HuH-7 (cell line): Measurements from ENCODE around the gene TTLL5.

Experiments used
- DNase-seq: peaks from one replicate; pipeline ENCODE4 v3.0.0; 2011; ENCODE audit warnings: low spot score

The TTLL5 gene

GRCh38 chr14:75794615-75795038, 133.6 kb downstream of the TTLL5 start:
- DNase-seq, result peak; percentile 4

GRCh38 chr14:75800792-75801191, 139.7 kb downstream of the TTLL5 start:
- DNase-seq, result no peak

- DNase-seq, result no peak
These were observed 141.4 kb downstream of the TTLL5 start for GRCh38 chr14:75802486-75802885.

DNA sequence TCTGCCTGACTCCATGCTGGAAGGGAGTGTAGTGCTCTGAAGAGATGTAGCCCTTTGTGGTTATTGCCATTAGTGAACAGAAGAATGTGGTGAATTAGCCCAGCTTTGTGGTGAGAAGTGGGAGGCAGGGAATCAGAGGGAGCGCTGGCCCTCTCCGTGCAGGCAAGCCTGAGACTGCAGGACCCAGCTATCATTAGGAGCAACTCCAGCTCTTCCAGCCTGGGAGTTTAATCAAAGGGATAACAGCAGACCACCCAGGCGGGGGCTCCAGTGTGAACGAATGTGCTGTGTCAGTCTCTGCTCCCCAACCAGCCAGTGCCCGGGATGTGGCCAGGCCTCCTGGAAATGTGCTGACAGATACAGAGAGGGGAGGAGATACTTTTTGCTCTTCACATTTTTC, 142.7 kb downstream of the TTLL5 start:
- DNase-seq, result no peak

DNA sequence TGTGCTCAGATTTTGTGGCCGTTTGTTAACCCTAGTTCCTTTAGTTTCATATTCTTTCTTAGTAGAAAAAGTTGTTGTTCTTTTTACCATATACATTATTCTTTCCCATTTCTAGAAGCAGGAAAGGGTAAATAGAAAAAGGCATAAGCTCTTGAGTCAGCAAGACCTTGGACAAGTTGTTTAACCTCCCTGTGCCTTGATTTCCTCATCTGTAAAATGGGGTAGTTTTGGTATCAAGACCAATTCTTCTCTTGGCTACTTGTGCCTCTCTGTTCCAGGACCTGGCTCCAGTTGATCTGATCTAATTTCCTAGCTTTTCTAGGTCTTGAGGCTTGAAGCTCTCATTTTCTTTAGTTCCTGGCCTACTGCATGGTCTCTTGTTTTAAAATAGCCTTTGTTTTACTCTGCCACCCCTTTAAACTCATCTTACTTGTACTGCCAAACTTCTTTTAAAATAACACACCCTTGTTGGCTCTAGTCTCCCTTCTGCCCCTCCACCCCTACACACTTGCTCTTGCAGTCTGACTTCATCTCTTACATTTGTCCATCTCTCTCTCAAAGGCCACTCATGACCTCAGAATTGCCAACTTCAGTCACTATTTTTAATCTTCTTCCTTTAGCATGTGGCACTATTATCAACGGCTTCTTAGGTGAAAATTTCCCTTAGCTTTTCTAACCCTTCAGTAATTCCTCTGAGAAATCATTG, 143.7 kb downstream of the TTLL5 start:
- DNase-seq, result no peak

DNA sequence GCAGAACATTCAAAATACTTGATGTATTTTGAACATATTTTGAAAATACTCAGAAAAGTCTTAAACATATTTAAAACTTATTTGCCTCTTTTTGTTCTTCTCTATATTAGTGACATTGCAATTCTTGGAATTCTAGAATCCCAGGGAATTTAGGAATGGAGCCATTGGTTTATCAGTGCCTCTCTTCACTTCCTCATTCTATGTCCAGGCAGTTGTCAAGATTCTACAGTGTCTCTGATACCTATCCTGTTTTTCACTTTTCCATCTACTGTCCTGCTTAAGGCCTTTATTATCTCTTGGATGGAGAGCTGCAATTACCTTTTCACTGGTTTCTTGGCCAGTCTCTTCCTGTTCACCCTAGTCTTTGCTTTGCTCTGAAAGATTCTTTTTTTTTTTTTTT, 144.6 kb downstream of the TTLL5 start:
- DNase-seq, result no peak

DNA sequence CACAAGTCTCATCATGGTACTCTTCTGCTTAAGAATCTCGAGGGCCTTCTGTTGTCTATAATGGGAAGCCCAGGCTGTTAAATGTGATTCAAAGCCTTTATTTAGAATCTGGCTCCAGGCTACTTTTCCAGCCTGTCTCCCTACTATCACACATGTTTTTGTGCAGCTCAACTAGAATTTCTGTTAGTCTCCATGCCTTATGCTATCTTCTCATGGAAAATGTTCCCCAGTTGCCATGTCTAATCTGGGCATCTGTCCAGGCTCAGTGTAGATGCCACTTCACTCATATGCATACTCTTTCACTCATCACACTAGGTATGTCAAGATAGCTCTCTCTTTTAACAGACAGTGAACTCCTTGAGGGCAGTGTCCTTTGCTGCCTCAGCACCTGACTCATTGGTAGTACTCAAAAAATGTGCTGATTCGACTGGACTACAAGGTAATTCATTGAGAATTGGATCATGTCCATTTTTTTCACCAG, 145.3 kb downstream of the TTLL5 start:
- DNase-seq, result no peak

GRCh38 chr14:75807667-75808360, 146.8 kb downstream of the TTLL5 start:
- no peak for DNase-seq

GRCh38 chr14:75811136-75811829, 150.2 kb downstream of the TTLL5 start:
- DNase-seq, result no peak

DNA sequence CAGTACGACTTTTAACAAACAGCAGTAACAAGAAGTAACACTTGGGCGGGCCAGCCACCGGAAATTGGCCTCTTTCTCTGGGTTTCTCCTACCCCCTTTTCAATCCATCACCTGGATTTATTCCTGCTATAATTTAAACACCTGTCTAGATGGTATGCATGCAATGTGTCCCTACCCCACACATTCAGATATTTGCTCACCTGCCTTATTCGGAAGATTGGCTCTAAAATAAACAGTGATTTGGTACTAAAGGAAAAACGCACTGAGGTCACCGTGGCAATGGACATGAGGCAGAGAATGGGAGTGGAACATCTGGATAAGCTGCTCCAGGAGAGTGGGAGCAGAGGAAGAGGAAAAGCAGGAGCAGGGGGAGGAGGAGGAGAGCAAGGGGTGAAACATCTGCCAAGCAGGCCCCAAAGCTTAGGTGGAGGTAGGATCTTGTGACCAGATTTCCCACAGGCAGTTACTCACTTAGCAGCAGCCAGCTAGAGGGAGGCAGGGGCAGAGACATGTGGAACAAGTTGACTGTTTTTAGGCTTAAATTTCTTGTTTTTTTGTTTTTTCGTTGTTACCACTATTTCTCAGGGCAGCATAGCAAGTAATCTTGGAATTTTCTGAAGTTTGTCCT, 150.9 kb downstream of the TTLL5 start:
- no peak for DNase-seq

GRCh38 chr14:75812622-75813021, 151.6 kb downstream of the TTLL5 start:
- no peak for DNase-seq

- no peak for DNase-seq
These were observed 159.7 kb downstream of the TTLL5 start for GRCh38 chr14:75820761-75821160.

DNA sequence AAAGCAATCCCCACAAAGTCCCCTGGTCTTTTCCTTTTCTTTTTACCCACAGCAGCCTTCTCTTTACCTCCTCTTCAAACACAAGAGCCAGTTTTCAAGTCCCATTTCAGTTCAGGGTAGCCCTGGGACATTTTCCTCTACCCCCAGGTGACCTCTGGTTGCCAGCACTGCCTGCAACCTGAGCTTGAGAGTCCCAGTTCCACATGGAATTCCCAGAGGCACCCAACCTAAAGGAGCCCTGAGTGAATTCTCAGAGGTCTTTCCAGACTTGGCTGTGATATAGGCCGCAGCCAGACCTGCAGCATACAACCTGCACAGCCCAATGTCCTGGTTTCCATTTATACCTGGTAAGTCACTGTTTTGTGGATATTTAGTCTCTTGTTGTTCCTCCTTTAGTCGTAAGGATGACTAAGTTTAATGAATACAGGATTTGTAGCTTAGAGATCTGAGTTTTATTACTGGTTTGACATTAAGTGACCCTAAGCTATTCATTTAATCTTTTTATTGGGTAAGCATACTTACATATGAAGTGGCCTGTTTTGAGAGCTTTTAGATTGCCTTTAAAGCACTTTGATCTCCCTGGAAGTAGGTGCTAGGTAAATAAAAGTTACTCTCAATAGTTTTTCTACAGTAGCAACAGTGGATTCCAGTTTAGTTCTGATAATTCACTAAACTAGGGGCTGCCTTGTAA, 160.9 kb downstream of the TTLL5 start:
- DNase-seq, result no peak

DNA sequence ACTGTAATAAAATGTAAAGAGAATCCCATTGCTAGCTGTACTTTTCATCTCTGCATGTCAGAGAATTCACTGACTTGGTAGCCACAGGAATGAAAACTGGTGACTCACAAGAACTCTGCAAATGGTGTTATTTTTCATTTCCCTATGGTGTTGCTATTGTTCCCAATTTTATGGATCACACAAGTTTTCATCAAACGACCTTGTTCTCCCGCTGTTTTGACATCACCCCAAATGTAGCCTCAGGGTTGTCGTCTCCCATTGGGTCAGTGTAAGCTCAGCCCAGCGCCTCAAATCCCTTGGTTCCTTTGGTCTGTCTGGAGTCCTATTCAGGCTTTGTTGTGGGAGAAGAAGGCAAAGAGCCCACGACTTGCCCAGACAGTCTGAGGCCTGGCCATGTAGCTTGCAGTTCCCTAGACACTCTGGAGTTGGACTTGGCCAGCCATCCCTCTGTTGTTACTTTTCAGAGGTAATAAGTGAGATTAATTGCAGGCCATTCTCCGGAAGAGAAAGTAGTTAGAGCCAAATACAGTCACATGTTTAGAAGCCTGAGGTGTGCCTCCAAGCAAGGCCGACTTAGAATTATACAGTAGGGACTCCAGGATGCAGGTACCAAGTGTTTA, 161.6 kb downstream of the TTLL5 start:
- no peak for DNase-seq

- no peak for DNase-seq
These were observed 162.3 kb downstream of the TTLL5 start for GRCh38 chr14:75823334-75823733.

- DNase-seq, result no peak
These were observed 163.3 kb downstream of the TTLL5 start for GRCh38 chr14:75824318-75824717.

GRCh38 chr14:75825147-75825592, 164.1 kb downstream of the TTLL5 start:
- no peak for DNase-seq

DNA sequence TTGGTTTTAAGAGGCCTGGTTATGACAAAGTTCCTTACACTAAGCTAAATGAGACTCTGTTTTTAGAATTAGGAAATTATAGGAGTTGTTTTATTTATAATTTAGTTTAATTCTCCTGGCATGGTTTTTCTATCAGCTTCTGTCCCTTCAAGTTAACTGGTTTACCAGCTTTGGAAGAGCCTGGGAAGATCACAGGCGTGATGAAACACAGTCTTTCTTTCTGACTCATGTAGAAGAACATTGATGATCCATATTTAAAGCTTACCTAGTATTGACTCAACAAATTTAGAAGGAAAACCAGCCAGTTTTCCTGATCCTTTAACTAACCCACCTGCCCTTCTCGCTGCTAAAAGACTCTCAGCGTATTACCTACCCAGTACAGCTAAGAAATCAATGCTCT, 165.6 kb downstream of the TTLL5 start:
- no peak for DNase-seq

DNA sequence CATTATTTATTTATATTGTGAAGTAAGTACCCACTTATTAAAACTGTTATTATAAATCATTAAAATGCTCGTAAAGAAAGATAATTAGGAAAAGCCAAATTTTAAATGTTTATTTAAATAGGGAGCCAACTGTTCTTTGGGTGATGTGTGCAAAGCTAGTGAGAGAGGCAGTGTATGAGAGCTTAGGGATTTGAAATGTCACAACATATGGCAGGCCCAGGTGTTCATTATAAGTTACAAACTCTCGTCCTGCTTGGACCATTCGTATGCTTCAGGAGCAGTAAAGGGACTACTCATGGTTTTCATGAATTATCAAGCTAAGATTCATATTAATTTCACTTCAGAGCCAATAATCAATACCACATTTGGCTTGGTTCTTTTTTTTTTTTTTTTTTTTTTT, 166.3 kb downstream of the TTLL5 start:
- DNase-seq, result no peak

DNA sequence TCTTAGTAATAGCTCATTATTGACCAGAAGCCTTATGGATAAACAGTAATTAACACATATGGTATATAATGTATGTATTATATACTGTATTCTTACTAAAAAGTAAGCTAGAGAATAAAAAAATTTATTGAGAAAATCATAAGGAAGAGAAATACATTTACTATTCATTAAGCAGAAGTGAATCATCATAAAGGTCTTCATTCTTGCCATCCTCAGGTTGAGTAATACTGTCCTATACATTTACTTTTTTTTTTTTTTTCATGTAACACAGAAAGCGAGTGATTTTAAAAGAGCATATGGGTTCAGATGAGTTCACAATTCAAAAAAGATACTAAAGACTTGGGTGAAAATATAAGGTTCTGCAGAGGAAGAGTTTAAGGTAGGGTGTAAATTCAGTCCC, 168.3 kb downstream of the TTLL5 start:
- no peak for DNase-seq

GRCh38 chr14:75831455-75831854, 170.4 kb downstream of the TTLL5 start:
- no peak for DNase-seq
